Panc1 (cell line): ENCODE data around the gene MYRFL.

Source experiments
- CTCF ChIP-seq: fragments of 450-650 bp; IDR thresholded peaks from 2 replicates; pipeline ENCODE4 v1.5.1; 2017; ENCODE audit warnings: mild to moderate bottlenecking
- POLR2AphosphoS5 ChIP-seq: IDR thresholded peaks from 2 replicates; pipeline ENCODE4 v1.6.1; 2012; ENCODE audit warnings: mild to moderate bottlenecking, low read depth, low read length, moderate library complexity
- TCF7L2 ChIP-seq: IDR thresholded peaks from 2 replicates; pipeline ENCODE4 v1.6.1; 2011; ENCODE audit warnings: mild to moderate bottlenecking, low read depth, low read length, inconsistent platforms

GRCh38 chr12:70002912-70003255 is 177.9 kb downstream of the MYRFL start:
- TF ChIP-seq TCF7L2, result no peak
- TF ChIP-seq CTCF, result no peak
- TF ChIP-seq POLR2AphosphoS5, result no peak
